CD4-positive, alpha-beta T cell treated with Interleukin-12 subunit alpha and Interleukin-12 subunit beta, for 1 hour (primary cell): Measurements from ENCODE around the gene CHST11.

Experiments used
- DNase-seq: peaks from one replicate; pipeline ENCODE4 v3.0.0-alpha.2; 2020

Gene CHST11

DNA sequence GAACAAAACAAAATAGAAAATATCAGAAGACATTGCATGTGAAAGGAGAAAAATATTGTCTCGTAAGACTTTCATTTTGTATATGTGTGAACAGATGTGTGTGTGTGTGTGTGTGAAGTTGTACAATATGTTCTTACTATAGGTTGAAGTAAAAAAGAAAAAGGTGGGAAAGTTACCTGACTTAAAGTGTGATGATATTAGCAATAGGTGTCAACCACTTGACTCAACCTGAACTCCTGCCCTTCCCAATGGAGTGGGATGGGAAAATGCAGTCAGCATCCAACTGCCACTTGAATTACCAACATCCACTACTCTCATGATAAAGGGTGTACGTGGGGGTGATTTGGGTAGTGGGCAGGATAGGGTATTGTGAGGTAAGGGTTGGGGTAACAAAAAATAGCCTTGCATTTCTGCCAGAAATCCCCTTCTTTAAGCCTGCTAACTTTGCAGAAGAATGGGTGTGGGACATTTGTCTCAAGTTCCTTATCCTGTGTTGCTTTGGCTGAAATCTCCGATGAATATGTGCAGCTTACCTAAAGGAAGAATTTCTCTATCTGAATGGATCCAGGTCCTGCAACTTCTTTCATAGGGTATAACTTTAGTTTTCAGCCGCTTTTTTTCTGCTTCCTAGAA, 181.6 kb downstream of the CHST11 start:
- DNase-seq: no peak

DNA sequence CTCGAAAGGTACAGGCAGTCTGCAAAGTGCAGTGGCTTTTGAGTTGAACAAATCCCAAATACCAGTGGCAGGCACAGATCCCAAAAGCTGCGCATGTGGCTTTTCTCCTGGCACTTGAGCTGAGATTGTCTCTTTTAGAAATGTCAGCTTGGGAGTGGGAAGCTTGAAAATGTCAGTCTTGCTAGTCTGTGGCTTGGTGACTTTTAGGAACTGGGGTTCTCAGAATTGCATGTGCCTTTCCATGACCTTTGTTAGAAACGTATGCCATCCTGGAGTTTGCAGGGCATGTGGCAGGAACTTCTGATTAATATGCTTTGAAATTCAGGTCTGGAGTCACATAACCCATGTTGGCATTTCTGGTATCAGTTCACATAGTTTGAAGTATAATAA, 182.1 kb downstream of the CHST11 start:
- no peak for DNase-seq

DNA sequence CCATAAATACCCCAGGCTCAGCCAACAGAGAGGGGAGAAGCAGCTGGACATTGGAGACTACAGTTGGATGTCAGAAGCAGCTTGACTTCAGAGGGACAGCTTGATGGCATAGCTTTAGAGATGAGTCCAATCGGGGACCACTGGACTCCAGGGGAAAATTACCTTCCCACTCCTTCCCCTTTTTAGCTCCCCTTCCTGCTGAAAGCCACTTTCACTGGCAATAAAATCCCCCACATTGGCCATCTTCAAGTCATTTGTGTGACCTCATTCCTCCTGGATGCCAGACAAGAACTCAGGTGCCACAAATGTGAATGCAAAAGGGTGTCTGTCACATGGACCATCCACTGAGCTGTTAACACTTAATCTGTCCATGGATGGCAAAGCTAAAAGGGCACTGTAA, 184.2 kb downstream of the CHST11 start:
- no peak for DNase-seq

DNA sequence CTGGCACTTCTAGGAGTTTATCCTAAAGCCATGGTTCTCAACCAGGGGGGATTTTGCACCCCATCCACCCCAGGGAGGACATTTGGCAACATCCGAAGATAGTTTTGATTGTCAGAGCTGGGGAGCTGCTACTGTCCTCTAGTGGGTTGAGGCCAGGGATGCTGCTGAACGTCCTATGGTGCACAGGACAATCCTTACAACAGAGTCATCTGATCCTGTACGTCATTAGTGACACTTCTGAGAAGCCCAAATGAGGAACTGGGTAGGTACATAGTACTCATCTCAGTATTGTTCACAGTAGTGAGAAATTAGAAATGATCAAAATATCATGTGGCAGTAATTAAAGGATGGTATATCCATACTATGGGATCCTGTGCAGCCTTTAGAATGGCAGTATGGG, 185.1 kb downstream of the CHST11 start:
- peak; percentile 9 for DNase-seq

DNA sequence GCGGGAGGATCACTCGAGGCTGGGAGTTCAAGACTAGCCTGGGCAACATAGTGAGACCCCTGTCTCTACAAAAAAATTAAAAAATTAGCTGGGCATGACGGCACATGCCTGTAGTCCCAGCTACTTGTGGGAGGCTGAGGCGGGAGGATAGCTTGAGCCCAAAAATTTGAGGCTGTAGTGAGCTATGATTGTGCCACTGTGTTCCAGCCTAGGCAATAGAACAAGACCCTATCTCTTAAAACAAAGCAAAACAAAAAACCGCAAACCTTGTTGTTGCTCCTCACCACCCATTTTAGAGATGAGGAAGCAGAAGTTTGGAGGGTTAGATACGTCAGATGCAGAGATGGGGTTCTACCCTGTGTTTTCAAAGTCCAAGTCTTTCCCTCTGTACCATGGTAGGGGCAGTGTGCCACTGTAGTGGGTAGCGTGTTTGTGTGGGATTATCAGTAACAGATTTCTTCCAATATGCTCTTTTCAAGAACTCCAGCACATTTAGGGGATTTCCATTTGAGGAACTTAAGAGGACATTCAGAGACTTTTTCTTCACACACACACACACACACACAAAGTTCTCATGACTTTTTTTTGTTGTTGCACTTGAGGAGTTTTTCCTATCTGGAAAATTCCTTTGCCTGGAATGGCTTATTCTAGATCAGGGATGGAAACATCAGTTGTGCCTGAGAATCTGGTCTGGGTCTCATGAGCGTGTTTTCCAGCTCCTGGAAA, 186.5 kb downstream of the CHST11 start:
- DNase-seq: peak; percentile 15

DNA sequence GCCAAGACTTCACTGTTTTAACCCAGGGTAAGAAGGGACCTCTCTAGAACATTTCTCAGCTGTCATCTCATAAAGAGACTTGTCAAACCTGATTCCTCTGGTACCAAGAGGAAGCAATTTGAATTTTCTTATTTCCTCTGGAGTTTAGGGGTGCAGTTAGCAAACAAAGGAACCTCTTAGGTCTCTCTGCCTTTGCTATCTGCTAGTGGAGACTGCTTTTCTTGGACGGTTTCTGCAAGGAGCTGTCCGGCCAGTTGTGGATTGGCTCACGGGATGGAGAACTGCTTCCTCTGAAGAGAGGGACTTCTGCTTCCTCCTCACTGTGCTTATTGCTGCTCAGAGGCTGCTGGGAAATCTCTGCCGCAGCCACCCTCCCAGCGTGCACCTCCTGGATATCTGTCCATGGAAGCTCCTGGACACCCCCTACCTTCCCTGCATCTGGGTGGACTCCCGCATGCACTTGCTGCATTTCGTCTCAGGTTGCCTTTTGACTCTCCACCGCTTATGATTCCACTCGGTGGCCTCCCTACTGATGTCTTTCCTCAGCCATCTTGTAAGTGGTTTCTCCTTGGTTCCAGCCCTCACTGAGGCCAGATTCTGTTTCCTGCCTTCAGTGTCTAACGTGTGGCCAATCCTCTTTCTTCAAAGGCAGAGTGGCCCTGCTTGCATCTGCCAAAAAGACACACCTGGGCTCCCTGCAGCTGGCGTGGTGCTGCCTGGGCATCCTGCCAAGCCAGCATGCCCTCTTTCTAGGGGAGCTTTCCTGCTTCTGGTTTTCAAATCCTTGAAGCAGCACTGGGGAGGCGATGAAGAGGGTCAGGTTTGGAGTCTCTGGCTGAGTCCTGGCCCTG, 187.3 kb downstream of the CHST11 start:
- peak; percentile 6 for DNase-seq

DNA sequence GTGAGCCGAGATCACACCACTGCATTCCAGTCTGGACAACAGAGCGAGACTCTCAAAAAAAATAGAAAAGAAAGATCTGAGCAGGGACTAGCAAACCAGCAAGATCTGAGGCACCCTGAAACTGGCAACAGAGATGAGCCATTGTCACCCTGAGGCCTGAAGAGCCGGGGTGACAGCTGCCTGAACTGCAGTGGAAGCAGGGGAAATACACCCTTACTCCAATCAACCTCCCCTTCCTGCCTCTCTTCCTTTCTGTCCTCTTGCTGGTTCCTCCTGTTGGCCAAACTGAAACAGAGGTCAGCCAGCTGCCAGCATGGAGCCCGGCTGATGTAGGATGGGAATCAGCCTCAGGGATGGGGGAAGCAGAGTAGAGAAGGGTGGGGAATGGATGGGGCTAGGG, 192.0 kb downstream of the CHST11 start:
- no peak for DNase-seq

DNA sequence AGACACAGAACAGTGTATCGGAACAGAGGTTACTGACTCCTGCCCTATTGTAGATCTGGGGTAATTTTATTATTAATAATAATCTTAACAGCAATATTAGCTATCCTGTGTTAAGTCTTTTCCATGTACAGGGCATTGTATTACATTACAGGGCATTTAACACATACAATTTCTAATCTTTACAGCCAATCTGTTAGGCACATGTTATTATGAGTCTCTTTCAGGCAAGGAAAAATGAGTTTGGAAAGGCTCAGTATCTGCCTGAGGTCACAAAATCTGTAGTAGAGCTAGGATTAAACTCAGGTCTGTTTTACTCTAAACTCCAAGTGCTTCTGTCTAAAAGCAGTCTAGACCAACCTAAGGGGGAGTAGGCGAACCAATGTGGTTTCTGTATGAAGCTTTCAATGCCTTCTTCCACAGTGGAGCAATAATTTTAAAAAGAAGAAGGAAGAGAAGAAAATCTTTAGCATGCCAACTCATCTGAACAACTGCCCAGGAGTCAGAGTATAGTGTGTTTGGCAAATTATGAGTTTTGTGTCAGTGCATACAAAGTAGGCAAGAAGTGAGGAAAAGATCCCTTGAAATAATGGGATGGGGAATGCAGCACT, 192.6 kb downstream of the CHST11 start:
- no peak for DNase-seq

DNA sequence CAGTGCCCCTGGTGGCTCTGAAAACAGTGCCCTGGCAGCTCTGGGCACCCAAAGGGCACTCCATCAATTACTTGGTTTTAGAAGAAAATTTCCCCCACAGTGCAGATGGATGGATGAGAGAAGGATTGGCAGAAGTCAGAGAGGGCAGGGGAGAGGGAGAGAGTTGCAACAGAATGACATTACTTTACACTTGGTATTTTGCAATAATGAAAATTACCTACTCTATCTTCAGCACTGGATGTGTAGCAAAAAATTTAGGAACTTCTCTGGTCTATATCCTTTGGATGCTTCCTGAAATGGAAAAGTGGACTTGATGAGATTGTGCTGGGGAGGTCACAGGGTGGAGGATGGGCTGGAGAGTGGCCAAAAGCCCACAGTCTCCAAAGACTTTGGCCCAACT, 193.2 kb downstream of the CHST11 start:
- no peak for DNase-seq

DNA sequence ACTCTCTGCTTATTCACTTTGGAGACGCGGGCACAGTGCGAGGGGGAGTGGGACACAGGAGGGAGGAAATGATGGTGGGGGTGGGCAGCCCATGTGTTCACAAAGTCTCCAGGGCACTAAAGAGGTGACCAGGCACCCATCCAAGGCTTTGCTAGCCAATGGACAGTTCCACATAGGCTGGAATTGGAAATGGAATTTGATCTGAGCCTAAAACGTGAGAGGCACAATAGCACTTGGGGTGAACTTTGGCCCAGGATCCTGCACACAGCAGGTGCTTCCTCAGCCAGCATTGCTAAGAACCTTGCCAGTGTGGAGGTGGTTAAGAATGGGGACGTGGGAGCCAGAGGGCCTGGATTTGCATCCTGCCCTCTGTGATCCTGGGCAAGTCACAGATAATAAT, 193.8 kb downstream of the CHST11 start:
- DNase-seq: no peak

DNA sequence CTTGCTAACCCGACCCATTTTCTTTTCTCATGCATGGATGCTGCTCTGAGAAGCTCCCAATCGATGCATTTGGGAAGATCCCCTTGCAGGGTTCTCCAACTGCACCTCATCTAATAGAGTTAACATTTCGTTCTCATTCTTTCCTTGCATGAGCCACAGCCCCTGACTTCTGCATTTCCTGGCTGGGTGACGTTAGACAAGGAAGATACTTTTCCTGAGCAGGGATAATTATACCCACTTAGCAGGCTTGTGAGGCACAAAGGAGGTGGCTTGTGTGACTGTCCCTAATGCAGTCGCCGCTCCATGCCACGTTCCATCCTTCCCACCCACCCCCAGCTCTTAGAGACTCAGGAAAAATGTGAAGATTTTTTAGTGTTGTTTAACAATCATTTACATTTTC, 195.1 kb downstream of the CHST11 start:
- no peak for DNase-seq

DNA sequence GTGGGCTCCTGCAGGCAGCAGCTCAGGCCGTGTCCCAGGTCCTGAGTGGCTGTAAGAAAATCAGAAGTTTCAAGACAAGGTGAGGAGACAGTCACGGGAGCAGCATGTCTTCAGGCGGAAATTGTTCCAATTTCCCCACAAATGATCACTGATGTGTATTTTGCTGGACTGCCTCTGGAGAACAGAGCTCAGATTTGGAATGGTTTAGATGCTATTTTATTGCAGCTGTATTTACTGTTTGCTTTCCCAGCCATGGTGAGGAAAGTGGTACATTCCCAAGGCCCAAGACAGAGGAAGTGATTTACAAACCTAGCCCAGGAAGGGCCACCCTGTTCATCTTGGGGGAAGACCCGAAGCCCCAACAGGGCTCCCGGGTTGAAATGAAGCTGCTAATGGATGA, 195.6 kb downstream of the CHST11 start:
- DNase-seq: no peak

DNA sequence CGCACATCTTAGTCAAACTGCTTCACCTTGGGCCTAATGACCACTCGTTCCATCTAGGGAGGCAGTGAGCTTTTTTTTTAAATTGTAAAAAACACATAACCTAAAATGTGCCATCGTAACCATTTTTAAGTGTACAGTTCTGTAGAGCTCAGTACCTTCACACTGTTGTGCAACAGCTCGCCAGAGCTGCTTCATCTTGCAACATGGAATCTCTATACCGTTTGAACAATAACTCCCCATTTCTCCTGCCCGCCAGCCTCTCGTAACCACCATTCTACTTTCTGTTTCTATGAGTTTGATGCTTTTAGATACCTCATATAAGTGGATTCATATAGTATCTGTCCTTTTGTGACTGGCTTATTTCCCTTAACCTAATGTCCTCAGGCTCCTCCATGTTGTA, 196.2 kb downstream of the CHST11 start:
- no peak for DNase-seq

DNA sequence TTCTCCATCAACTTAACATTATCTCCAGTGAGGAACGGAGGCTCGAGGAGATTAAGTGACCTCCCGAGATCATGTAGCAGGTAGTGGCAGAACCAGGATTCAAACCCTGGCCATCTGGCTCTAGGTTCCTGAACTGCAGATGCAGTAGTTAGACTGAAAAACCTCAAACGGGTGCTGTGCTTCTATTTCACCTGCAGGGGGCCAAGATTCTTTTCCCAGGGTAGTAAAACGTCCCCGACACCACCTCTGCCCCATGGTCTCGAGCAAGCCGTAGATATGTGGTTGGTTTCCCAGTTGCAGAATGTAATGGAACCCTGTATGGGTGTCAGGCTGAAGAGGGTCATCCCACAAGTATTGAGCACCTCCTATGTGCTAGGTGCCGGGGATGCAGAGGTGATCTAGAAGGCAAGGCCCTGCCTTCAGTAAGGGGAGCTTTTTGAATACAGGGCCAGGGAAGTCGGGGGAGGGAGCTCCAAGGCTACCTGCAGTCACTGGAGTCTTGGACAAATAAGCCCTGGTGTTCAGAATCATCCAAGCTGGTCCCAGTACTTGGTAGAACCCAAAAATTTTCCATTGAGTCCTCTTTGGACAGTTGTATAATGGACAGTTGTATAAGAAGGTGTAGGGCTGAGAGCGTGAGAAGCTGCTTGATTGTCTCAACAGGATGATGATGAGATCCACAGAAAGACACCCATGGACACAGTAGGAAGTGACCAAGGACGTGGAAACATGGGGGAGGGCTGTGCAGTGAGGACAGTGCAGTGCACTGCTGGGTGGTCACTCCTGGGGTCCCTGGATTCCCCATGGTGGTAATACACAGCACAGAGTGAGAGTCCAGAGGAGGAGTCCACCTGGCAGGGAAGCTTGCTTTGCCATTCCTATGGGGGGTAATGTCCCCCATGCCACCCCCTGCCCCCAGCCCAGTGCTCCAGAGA, 197.2 kb downstream of the CHST11 start:
- peak; percentile 36 for DNase-seq

DNA sequence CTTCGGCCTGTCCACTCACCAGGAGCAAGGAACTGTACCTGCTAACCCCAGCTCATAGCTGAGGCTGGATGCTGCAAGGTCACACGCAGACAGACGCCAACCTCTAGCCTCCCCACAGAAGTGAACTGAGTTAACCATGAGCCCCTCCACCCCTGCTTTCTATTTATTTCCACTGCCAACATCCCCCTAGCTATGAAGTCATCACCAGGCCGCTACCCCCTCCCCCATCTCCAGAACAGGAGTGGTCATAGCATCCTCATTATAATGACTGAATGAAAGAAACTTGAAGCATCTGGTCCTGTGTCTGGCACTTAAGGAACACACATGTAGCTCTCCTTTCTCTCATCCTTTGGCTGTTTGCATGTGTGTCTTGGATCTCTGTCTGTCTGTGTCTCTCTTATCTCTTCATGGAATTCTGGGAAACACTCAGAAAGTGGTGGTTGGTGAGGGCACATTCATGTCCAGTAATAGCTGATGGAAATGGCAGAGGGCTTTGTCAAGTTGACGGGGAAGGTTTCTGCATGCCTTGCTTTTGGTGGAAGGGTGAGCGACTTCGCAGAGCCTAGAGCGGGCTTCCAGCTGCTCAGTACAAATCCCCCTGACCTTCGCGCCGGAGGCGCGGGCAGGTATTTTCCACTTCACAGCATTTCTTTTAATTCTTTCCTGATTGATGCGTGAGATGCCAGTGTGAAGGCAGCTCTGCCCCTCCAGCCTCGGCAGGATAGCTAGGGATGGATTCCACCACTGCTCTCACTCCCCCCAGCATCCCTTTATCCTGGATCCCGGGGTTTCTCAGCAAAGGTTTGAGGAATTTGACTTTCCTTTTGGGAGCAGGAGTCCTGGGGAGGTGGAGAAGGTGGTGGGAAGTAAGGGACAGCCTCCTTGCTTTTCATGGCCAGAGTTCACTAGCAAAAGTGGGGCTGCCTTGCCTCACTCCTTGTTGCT, 198.2 kb downstream of the CHST11 start:
- no peak for DNase-seq

DNA sequence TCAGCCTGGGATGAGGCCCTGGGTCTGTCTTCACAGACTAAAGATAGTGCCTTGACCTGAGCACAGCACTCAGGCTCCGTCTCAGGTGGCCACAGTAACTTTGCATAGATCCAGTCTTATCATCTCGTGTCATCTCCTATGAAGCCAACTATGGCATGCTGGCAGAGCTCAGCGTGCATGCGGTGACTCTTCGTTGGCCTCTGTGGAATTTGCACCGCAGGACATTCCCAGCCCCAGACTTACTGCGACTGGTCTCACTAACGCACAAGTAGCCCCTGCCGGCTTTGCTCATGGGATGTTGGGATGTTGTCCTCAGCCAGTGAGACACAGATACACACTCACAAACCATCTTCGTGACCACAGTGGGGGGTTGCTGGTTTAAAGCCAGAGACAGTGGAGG, 199.6 kb downstream of the CHST11 start:
- DNase-seq: no peak

DNA sequence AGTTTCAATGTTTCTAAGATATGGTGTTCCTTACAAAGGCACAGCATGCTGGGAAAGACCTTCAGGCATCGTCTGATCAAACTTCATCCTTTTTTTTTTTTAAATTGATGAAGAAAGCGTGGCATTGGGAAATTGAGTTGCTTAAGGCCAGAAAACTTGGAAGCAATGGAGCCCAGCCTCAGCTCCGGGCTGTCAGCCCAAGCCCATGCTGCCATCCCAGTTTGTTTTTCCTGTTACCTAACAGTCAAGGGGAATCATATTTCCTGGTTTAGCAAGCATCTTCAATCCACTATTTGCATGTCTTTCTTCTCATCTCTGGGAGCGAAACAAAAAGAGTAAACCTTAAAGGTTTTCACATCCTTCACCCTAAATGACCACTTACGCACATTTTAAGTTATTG, 200.2 kb downstream of the CHST11 start:
- no peak for DNase-seq

DNA sequence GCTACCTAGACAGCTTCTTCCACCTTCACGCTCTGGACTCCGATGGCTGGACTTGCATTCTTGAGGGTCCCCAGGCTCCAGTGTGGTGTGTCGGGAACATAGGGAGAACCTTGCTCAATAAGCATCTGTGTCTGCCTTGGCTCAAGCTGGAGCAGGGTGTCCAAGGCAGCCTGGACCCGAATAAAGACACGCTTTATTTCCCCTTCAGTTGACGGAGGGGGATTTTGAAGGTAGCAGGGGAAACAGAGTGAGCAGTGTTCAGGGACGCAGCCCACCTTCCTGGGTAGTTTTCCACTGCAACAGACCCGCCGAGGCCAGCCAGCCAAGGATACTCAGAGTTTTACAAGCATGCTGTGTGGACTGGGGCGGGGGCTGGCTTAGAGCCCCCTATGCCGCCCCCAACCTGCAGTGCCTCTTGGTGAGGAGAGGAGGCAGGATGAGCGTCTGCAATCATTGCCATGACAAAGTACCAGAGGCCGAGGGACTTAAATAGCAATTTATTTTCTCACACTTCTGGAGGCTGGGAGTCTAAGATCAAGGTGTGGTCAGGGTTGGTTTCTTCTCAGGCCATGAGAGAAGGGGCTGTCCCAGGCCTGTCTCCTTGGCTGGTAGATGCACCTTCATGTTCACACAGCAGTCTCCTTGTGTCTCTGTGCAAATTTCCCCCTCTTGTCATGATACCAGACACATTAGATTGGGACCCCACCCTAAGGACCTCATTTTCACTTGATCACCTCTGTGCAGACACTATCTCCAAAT, 201.2 kb downstream of the CHST11 start:
- no peak for DNase-seq

DNA sequence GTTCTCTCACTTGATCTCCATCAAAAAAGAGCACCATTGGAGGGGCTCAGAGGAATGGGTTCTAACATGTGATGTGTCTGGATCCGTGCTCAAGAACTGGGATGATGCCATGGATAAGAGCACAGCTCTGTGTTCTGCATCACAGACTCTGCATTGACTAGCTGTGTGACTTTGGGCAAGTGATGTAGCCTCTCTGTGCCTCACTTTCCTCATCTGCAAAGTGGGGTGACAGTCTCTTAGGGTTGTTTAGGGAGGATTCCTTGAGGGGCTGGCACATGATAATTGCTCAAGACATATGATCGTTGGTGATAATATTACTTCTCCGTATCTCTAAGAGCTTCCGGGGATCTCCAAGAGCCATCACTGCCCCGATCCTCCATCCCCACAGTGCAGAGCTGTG, 202.3 kb downstream of the CHST11 start:
- no peak for DNase-seq

DNA sequence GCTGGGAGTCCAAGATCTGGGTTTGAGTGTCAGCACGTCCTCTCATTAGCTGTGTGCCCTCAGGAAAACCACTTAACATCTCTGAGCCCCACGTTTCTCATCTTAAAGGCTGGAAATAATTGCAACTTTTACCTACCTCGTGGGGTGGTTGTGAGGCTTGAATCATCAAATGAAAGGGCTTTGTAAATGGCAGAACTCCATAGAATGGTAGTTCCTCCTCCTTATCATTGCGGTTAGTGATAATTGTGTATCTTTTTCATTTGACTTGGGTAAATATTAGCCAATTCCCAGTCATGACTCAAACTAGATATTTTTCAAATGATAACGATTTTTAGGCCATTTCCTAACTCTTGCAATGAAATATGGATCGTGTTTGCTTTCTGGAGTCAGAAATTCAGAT, 205.5 kb downstream of the CHST11 start:
- DNase-seq: no peak

DNA sequence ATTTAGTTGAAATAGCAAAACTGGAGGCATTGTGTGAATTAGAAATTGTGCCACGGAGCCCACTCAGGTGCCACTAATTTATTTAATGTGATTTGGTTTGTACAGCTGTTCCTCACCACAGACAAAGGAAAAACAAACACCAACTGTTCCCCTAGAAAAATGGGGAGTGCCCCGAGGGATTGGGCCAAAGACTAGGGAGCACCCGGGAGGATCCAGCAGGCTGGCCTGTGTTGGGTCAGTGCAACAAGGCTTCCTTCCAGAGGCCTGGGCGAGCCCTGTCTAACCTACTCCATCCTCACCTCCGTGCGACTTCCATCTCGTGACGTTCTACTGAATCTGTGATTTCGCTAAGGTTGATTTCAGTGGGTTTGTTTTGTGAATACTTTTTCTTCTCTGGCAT, 206.2 kb downstream of the CHST11 start:
- no peak for DNase-seq
